GM12878 (cell line): ENCODE measurements around the gene FBXL15. TPM values are rescaled to one million over a fixed set of nuclear protein-coding genes. Genes with fewer than 3 reads are reported as not detected.
A peak's percentile ranks its signal among the peaks of the same experiment; 100 is the strongest.

Experiments used
- ATAC-seq: fragments of 200-7000 bp; cut with Tn5 transposase; 3 replicates; pipeline ENCODE4 v1.9.1; 2020; ENCODE audit warnings: mild to moderate bottlenecking, moderate library complexity
- BruUV-seq: library from RNA; stranded (reverse); fragments of 400-500 nt; replicated peaks from 2 replicates; lab custom pipeline; 2021; lab: Mats Ljungman, UMichigan
- CTCF ChIA-PET: fragments of 300-600 bp; sonication (Branson Sonifier 250); formaldehyde crosslinking; extraction: SDS; loops from one replicate; lab custom pipeline; 2021; ENCODE audit warnings: inconsistent platforms; lab: Yijun Ruan, JAX
- POLR2A ChIA-PET: fragments of 350-600 bp; formaldehyde crosslinking; extraction: SDS; loops from one replicate; lab custom pipeline; 2021; ENCODE audit warnings: inconsistent platforms; lab: Charles Lee
- RAD21 ChIA-PET: fragments of 300-600 bp; sonication (Branson Sonifier 250); formaldehyde crosslinking; loops from one replicate; lab custom pipeline; 2023; ENCODE audit warnings: antibody characterized with exemption; ENCODE audit not compliant: unreplicated experiment; lab: Charles Lee
- SMC1A ChIA-PET: fragments of 300-600 bp; sonication (Branson Sonifier 250); formaldehyde crosslinking; loops from one replicate; lab custom pipeline; 2023; ENCODE audit not compliant: unreplicated experiment, uncharacterized antibody; lab: Charles Lee
- DNase-seq: peaks from one replicate; pipeline ENCODE4 v3.0.0-alpha.2; 2011; ENCODE audit warnings: low read depth, low spot score
- FAIRE-seq: peaks from 3 replicates; lab custom pipeline; 2011; peaks lifted over from hg19 to GRCh38; lab: Jason Lieb, UNC
- H2AFZ ChIP-seq: 2 replicates; pipeline ENCODE4 v1.6.0; 2011; ENCODE audit warnings: low read depth, low read length, control low read depth; ENCODE audit not compliant: control insufficient read depth
- H3K27ac ChIP-seq: 2 replicates; pipeline ENCODE4 v1.5.1; 2011; ENCODE audit warnings: control low read depth; ENCODE audit not compliant: control insufficient read depth, insufficient read depth
- H3K27me3 ChIP-seq, 2 experiments: replicated peaks in 1 of 2; 2 replicates each; pipeline versions ENCODE4 v1.6.0 to v1.6.1; 2011; ENCODE audit warnings: low read length in 1 of 2; ENCODE audit not compliant: control insufficient read depth in 2 of 2, insufficient read depth in 2 of 2
- H3K36me3 ChIP-seq, 2 experiments: 2 replicates each; pipeline ENCODE4 v1.5.1; 2011; ENCODE audit warnings: low read length in 1 of 2; ENCODE audit not compliant: control insufficient read depth in 2 of 2, insufficient read depth in 2 of 2
- H3K4me1 ChIP-seq: 2 replicates; pipeline ENCODE4 v1.6.1; 2011; ENCODE audit warnings: mild to moderate bottlenecking, low read length, moderate library complexity, mixed read lengths; ENCODE audit not compliant: control insufficient read depth, insufficient read depth
- H3K4me2 ChIP-seq: 2 replicates; pipeline ENCODE4 v1.6.0; 2011; ENCODE audit warnings: control low read depth; ENCODE audit not compliant: control insufficient read depth, insufficient read depth
- H3K4me3 ChIP-seq: fragments of 200-600 bp; sonication (generic); 2 replicates; pipeline ENCODE4 v1.5.1; 2016
- H3K79me2 ChIP-seq: 2 replicates; pipeline ENCODE4 v1.6.0; 2011; ENCODE audit warnings: low read length; ENCODE audit not compliant: control insufficient read depth, insufficient read depth
- H3K9ac ChIP-seq: 2 replicates; pipeline ENCODE4 v1.8.0; 2011; ENCODE audit warnings: low read length, control low read depth, mixed read lengths; ENCODE audit not compliant: control insufficient read depth, insufficient read depth
- H3K9me3 ChIP-seq: replicated peaks from 3 replicates; pipeline ENCODE4 v1.5.1; 2011; ENCODE audit warnings: mild to moderate bottlenecking, low read length; ENCODE audit not compliant: control insufficient read depth, insufficient read depth
- H4K20me1 ChIP-seq: 2 replicates; pipeline ENCODE4 v1.6.0; 2011; ENCODE audit not compliant: control insufficient read depth, insufficient read depth
- ATF2 ChIP-seq: IDR thresholded peaks from 2 replicates; pipeline ENCODE4 v1.6.1; 2012; ENCODE audit warnings: low read length, inconsistent platforms
- BCL11A ChIP-seq: IDR thresholded peaks from 2 replicates; pipeline ENCODE4 v1.6.1; 2011; ENCODE audit warnings: low read depth, low read length
- CREM ChIP-seq: IDR thresholded peaks from 2 replicates; pipeline ENCODE4 v1.6.1; 2014; ENCODE audit warnings: antibody characterized with exemption, low read depth
- EP300 ChIP-seq, 2 experiments: fragments of 150-350 bp in 1 of 2; IDR thresholded peaks; 2 replicates each; pipeline ENCODE4 v1.6.1; 2011 to 2012; ENCODE audit warnings: low read depth in 2 of 2, low read length in 2 of 2, borderline replicate concordance in 1 of 2, improper control_type of control experiment in 1 of 2, inconsistent platforms in 1 of 2; ENCODE audit not compliant: control insufficient read depth in 1 of 2
- IRF4 ChIP-seq: IDR thresholded peaks from 2 replicates; pipeline ENCODE4 v1.6.1; 2011; ENCODE audit warnings: low read depth, low read length
- LARP7 ChIP-seq: fragments of 450-650 bp; IDR thresholded peaks from 2 replicates; pipeline ENCODE4 v1.6.1; 2017; ENCODE audit warnings: mild to moderate bottlenecking
- MYB ChIP-seq: fragments of 150-350 bp; IDR thresholded peaks from 2 replicates; pipeline ENCODE4 v1.6.1; 2014; ENCODE audit warnings: mild to moderate bottlenecking, low read depth, low read length, borderline replicate concordance
- NFYB ChIP-seq: IDR thresholded peaks from 2 replicates; pipeline ENCODE4 v1.6.1; 2011; ENCODE audit warnings: low read depth, mild to moderate bottlenecking, low read length, improper control_type of control experiment, moderate library complexity; ENCODE audit not compliant: insufficient read depth
- PAX8 ChIP-seq: fragments of 450-650 bp; IDR thresholded peaks from 2 replicates; pipeline ENCODE4 v1.6.1; 2017; ENCODE audit warnings: mild to moderate bottlenecking, moderate library complexity
- POLR2A ChIP-seq: IDR thresholded peaks from 2 replicates; pipeline ENCODE4 v1.6.1; 2011; ENCODE audit warnings: low read depth, mild to moderate bottlenecking, low read length
- POLR2AphosphoS5 ChIP-seq: IDR thresholded peaks from 2 replicates; pipeline ENCODE4 v1.6.1; 2011; ENCODE audit warnings: mild to moderate bottlenecking, low read length, inconsistent platforms
- PRDM15 ChIP-seq: fragments of 450-650 bp; formaldehyde crosslinking; IDR thresholded peaks from 2 replicates; pipeline ENCODE4 v1.4.0; 2020; ENCODE audit warnings: mild to moderate bottlenecking, moderate library complexity
- RBBP5 ChIP-seq: fragments of 200-600 bp; sonication (generic); conservative IDR thresholded peaks from 2 replicates; pipeline ENCODE4 v1.6.1; 2016
- RUNX3 ChIP-seq: IDR thresholded peaks from 2 replicates; pipeline ENCODE4 v1.6.1; 2012; ENCODE audit warnings: low read length, inconsistent platforms
- SIN3A ChIP-seq: IDR thresholded peaks from 2 replicates; pipeline ENCODE4 v1.6.1; 2012; ENCODE audit warnings: low read depth, low read length, improper control_type of control experiment
- SKIL ChIP-seq: fragments of 450-650 bp; IDR thresholded peaks from 2 replicates; pipeline ENCODE4 v1.6.1; 2017; ENCODE audit warnings: mild to moderate bottlenecking, low read depth, inconsistent platforms; ENCODE audit not compliant: poor library complexity, severe bottlenecking
- SP1 ChIP-seq: IDR thresholded peaks from one replicate; pipeline ENCODE4 v1.6.1; 2011; ENCODE audit warnings: low read depth, low read length
- ZNF622 ChIP-seq: fragments of 450-650 bp; IDR thresholded peaks from 2 replicates; pipeline ENCODE4 v1.6.1; 2017; ENCODE audit warnings: mild to moderate bottlenecking, inconsistent platforms
- WGBS: methylation state at CpG from one replicate; pipeline ENCODE4 v1.1.6; 2016; ENCODE audit warnings: low lambda C conversion rate; ENCODE audit not compliant: insufficient replicate concordance, insufficient coverage; ENCODE audit errors: missing lambda C conversion rate; 5-methylcytosine and 5-hydroxymethylcytosine counted together
- in situ Hi-C: fragments of 300-500 bp; cut with MboI; formaldehyde crosslinking; loops from 9 replicates; pipeline ENCODE4 v1.14.3; 2018; ENCODE audit warnings: mixed read lengths
- intact Hi-C: fragments of 100-400 bp; cut with micrococcal nuclease; formaldehyde crosslinking; loops from one replicate; pipeline ENCODE4 v1.14.2; 2022; ENCODE audit not compliant: unreplicated experiment
- polyA plus RNA-seq, 11 experiments: library from polyadenylated mRNA; depleted of rRNA in 4 of 11; unstranded in 6 of 11; stranded (reverse) in 5 of 11; fragments of >200 nt; fragmentation: Nextera tagmentation in 4 of 11; fragmentation: Illumina TruSeq in 1 of 11; extraction: Ambion mirVana in 4 of 11; extraction: Trizol in 1 of 11; gene quantifications; 1 replicate in 1 of 11; 2 replicates in 10 of 11; pipeline versions ENCODE4 v1.2.1 to v1.2.3, GENCODE V29; 2011 to 2016; ENCODE audit warnings: inconsistent platforms in 2 of 11, missing spikeins in 2 of 11, low read depth in 1 of 11
- total RNA-seq, 4 experiments: library from RNA; depleted of rRNA in 3 of 4; stranded (reverse); fragments of >200 nt in 3 of 4; fragmentation: Illumina TruSeq in 1 of 4; extraction: Trizol in 1 of 4; gene quantifications; 2 replicates each; pipeline versions ENCODE4 v1.2.1 to v1.2.3, GENCODE V29; 2013 to 2021

The FBXL15 gene
- total and polyA plus RNA-seq, 10 of the 15 experiments (the other 5 are each of a cell fraction or from before 2014, with no cell fraction given), result 0.13 to 21.3 (median 7.9) TPM

- intact Hi-C loops, result no loop called here
- TF ChIP-seq MYB (no peak), SIN3A (no peak), SP1 (no peak), LARP7 (no peak), POLR2AphosphoS5 (peak; percentile 75), EP300 (IDR thresholded peaks at IDR 0.05; ENCODE audit: borderline replicate concordance in 1 of 2, control insufficient read depth in 1 of 2, low read depth in 2 of 2, low read length in 2 of 2) (no peak), SKIL (no peak), ZNF622 (no peak), NFYB (no peak), POLR2A (peak; percentile 63), PAX8 (no peak), ATF2 (0 out of 2 replicates have a peak, but pooled peaks have one; percentile 17), CREM (no peak), IRF4 (no peak), RBBP5 (no peak), PRDM15 (no peak), RUNX3 (no peak), BCL11A (0 out of 2 replicates have a peak, but pooled peaks have one; percentile 2)
These were observed 15.0 kb upstream of the FBXL15 start for GRCh38 chr10:102405632-102406031.

More at GRCh38 chr10:102405632-102406031, 15.0 kb upstream of the FBXL15 start:
- Histone ChIP-seq H3K27me3 (peaks cover 8 to 14% of the 10 kb centered on the region in 2 experiments; a peak in 3 of 4 replicates), H3K9ac (no peak overlapping the region), H3K27ac (no peak overlapping the region), H3K4me3 (no peak overlapping the region), H3K79me2 (no peaks in the 10 kb centered on the region), H3K4me2 (no peak overlapping the region), H2AFZ (no peak overlapping the region), H3K9me3 (no peaks in the 10 kb centered on the region), H4K20me1 (peaks cover 4% of the 10 kb centered on the region; the same call in 1 of the 2 replicates), H3K36me3 (peaks cover 11 to 17% of the 10 kb centered on the region in 2 experiments; a peak in 3 of 4 replicates), H3K4me1 (no peaks in the 10 kb centered on the region)
- BruUV-seq, result no TSS peak
- in situ Hi-C loops, result loop anchor here (5.0 kb wide), 1 partner anchor 178 kb away; the partner anchor contains the start of gene ELOVL3
- DNase-seq (no peak), ATAC-seq (peak; percentile 9), FAIRE-seq (no peak)
- RAD21 ChIA-PET, result interaction anchor here (0.8 kb wide), 1 partner anchor 74 kb away, joined by 3 read pairs; no protein-coding TSS in a partner anchor
- WGBS, result 41% methylated on average over 6 of the region's 6 CpGs
- SMC1A ChIA-PET, result interaction anchor here (1.6 kb wide), 1 partner anchor 11 kb away, joined by 5 read pairs; no protein-coding TSS in a partner anchor
- POLR2A ChIA-PET, result interaction anchor here (1.5 kb wide), 1 partner anchor 10 kb away, joined by 6 read pairs; the partner anchor contains the start of gene NFKB2
- CTCF ChIA-PET, result interaction anchor here (0.6 to 12.1 kb wide), 6 partner anchors 11 to 236 kb away, joined by 3 to 69 read pairs (median 5); partner anchors contain the start of gene FBXL15
